PC-9 (cell line): ENCODE results near the gene DPEP1. TPM values are rescaled to one million over a fixed set of nuclear protein-coding genes. Genes with fewer than 3 reads are reported as not detected.

ENCODE experiments used
- BruUV-seq: library from RNA; stranded (reverse); fragments of 400-500 nt; replicated peaks from 2 replicates; lab custom pipeline; 2021; lab: Mats Ljungman, UMichigan
- CTCF ChIA-PET: fragments of 300-600 bp; sonication (Branson Sonifier 250); formaldehyde crosslinking; loops from one replicate; lab custom pipeline; 2022; ENCODE audit warnings: antibody characterized with exemption; lab: Charles Lee
- POLR2A ChIA-PET: fragments of 300-600 bp; sonication (Branson Sonifier 250); formaldehyde crosslinking; loops from one replicate; lab custom pipeline; 2022; ENCODE audit warnings: antibody characterized with exemption; ENCODE audit not compliant: unreplicated experiment; lab: Charles Lee
- DNase-seq, 2 experiments: peaks; one replicate each; pipeline versions ENCODE4 v3.0.0 to v3.0.0-alpha.2; 2015 to 2022; ENCODE audit warnings: mixed read lengths in 1 of 2
- H2AFZ ChIP-seq: fragments of 200-600 bp; sonication (generic); 2 replicates; pipeline ENCODE4 v1.8.1; 2017; ENCODE audit warnings: antibody characterized with exemption
- H3F3A ChIP-seq: fragments of 200-600 bp; sonication (generic); 2 replicates; pipeline ENCODE4 v1.8.1; 2017; ENCODE audit warnings: antibody characterized with exemption, mild to moderate bottlenecking, low read depth; ENCODE audit not compliant: insufficient read depth
- H3K27ac ChIP-seq: fragments of 200-600 bp; sonication (generic); 2 replicates; pipeline ENCODE4 v1.6.1; 2016; ENCODE audit warnings: mixed run types
- H3K27me3 ChIP-seq: fragments of 200-600 bp; sonication (generic); 2 replicates; pipeline ENCODE4 v1.6.1; 2016; ENCODE audit warnings: low read depth, mixed run types; ENCODE audit not compliant: insufficient read depth
- H3K36me3 ChIP-seq: fragments of 200-600 bp; sonication (generic); 2 replicates; pipeline ENCODE4 v1.6.1; 2016; ENCODE audit warnings: low read depth, mixed run types
- H3K4me1 ChIP-seq: fragments of 200-600 bp; sonication (generic); replicated peaks from 2 replicates; pipeline ENCODE4 v1.6.1; 2016; ENCODE audit warnings: mixed run types; ENCODE audit not compliant: insufficient read depth
- H3K4me2 ChIP-seq: fragments of 200-600 bp; sonication (generic); 2 replicates; pipeline ENCODE4 v1.6.1; 2017; ENCODE audit warnings: mixed run types
- H3K4me3 ChIP-seq: fragments of 200-600 bp; sonication (generic); 2 replicates; pipeline ENCODE4 v1.6.1; 2016; ENCODE audit warnings: mixed run types
- H3K79me2 ChIP-seq: fragments of 200-600 bp; sonication (generic); 2 replicates; pipeline ENCODE4 v1.6.1; 2017; ENCODE audit warnings: low read depth, mixed run types
- H3K9me2 ChIP-seq: fragments of 200-600 bp; sonication (generic); 2 replicates; pipeline ENCODE4 v1.8.1; 2017; ENCODE audit warnings: mild to moderate bottlenecking; ENCODE audit not compliant: insufficient read depth
- H3K9me3 ChIP-seq: fragments of 200-600 bp; sonication (generic); 2 replicates; pipeline ENCODE4 v1.8.1; 2016; ENCODE audit warnings: low read depth; ENCODE audit not compliant: insufficient read depth
- H4K20me1 ChIP-seq: fragments of 200-600 bp; sonication (generic); 2 replicates; pipeline ENCODE4 v1.8.1; 2017; ENCODE audit not compliant: insufficient read depth
- EZH2 ChIP-seq: fragments of 200-600 bp; sonication (generic); IDR thresholded peaks from 2 replicates; pipeline ENCODE4 v1.8.0; 2017; ENCODE audit warnings: antibody characterized with exemption, low read depth
- intact Hi-C: fragments of 100-400 bp; cut with micrococcal nuclease; formaldehyde crosslinking; loops from one replicate; pipeline ENCODE4 v1.10.0; 2022; ENCODE audit not compliant: unreplicated experiment
- total RNA-seq: library from RNA; stranded (reverse); gene quantifications from 2 replicates; pipeline ENCODE4 v1.2.3, GENCODE V29; 2021
- TF ChIP-seq, protein P1 (sequence below): fragments of 200-600 bp; sonication (generic); conservative IDR thresholded peaks from 2 replicates; pipeline ENCODE4 v1.6.1; 2017; ENCODE audit warnings: mixed run types, antibody characterized with exemption, mild to moderate bottlenecking, moderate library complexity

DPEP1 gene
- total RNA-seq, 1 experiment from 2014 or later: not detected

DNA sequence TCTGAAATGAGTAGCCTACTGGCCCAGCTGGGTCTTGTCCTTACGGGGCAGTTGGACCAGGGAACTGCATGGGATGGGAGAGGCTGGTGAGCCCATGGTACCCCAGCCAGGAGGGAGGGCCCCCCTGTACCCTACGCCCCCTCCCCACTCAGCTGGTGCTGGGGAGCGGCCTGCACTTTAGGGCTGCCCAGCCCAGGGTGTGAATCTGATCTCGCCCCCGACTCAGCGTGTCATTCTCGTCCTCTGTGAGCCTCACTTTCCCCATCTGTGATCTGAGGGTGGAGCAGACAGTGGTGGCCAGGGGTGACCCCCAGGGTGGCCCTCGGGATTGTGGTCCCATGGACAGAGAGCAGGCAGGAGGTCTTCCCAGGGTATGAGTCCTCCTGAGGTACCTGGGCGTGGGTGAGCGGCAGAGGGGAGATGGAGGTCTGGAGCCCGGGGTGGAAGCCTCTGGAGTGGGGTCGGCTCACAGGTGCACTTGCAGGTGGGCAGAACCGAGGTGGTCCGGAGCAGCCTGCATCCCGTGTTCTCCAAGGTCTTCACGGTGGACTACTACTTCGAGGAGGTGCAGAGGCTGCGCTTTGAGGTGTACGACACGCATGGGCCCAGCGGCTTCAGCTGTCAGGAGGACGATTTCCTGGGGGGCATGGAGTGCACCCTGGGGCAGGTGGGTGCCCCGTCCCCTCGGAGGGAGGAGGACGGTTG, 36.2 kb upstream of the DPEP1 start:
- ChIA-PET CTCF (no interaction called here), POLR2A (no interaction called here)
- no peaks in the 10 kb centered on the region for H3K27me3 ChIP-seq
- H2AFZ ChIP-seq: no peak overlapping the region
- H4K20me1 ChIP-seq: no peaks in the 10 kb centered on the region
- H3K36me3 ChIP-seq: peaks cover 6% of the 10 kb centered on the region; the same call in 1 of the 2 replicates
- intact Hi-C loops: no loop called here
- H3K9me2 ChIP-seq: no peaks in the 10 kb centered on the region
- peaks cover 43% of the 10 kb centered on the region for H3F3A ChIP-seq
- H3K27ac ChIP-seq: no peak overlapping the region
- no peak overlapping the region for H3K4me3 ChIP-seq
- peak in 1 of 2 experiments; percentile 17 for DNase-seq
- TF ChIP-seq, protein P1, sequence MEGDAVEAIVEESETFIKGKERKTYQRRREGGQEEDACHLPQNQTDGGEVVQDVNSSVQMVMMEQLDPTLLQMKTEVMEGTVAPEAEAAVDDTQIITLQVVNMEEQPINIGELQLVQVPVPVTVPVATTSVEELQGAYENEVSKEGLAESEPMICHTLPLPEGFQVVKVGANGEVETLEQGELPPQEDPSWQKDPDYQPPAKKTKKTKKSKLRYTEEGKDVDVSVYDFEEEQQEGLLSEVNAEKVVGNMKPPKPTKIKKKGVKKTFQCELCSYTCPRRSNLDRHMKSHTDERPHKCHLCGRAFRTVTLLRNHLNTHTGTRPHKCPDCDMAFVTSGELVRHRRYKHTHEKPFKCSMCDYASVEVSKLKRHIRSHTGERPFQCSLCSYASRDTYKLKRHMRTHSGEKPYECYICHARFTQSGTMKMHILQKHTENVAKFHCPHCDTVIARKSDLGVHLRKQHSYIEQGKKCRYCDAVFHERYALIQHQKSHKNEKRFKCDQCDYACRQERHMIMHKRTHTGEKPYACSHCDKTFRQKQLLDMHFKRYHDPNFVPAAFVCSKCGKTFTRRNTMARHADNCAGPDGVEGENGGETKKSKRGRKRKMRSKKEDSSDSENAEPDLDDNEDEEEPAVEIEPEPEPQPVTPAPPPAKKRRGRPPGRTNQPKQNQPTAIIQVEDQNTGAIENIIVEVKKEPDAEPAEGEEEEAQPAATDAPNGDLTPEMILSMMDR: no peak
- TF ChIP-seq EZH2: no peak
- peak overlapping the region; percentile 89; the same call in 1 of the 2 replicates for H3K4me2 ChIP-seq
- H3K9me3 ChIP-seq: no peaks in the 10 kb centered on the region
- peaks cover 9% of the 10 kb centered on the region; the same call in 1 of the 2 replicates for H3K79me2 ChIP-seq
- peaks cover 21% of the 10 kb centered on the region for H3K4me1 ChIP-seq
- BruUV-seq: no TSS peak

DNA sequence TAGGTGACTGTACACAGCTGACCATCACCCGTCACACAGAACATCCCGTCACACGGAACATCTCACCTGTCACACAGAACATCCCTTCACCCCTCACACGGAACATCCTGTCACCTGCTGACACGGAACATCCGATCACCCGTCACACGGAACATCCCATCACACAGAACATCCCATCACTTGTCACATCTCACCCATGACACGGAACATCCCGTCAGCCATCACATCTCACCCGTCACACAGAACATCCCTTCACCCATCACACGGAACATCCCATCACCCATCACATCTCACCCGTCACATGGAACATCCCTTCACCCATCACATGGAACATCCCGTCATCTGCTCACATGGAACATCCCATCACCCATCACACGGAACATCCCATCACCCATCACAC, 34.1 kb upstream of the DPEP1 start:
- TF ChIP-seq, protein P1: no peak
- no peak for TF ChIP-seq EZH2
- H3K27ac ChIP-seq: no peak overlapping the region
- no peaks in the 10 kb centered on the region for H3K27me3 ChIP-seq
- H3K9me3 ChIP-seq: no peaks in the 10 kb centered on the region
- BruUV-seq: no TSS peak
- H3K4me2 ChIP-seq: no peak overlapping the region
- H4K20me1 ChIP-seq: no peaks in the 10 kb centered on the region
- no peaks in the 10 kb centered on the region for H3K9me2 ChIP-seq
- ChIA-PET POLR2A (no interaction called here), CTCF (no interaction called here)
- intact Hi-C loops: no loop called here
- H3K4me1 ChIP-seq: peaks cover 29% of the 10 kb centered on the region
- H3F3A ChIP-seq: peaks cover 44% of the 10 kb centered on the region
- peaks cover 6% of the 10 kb centered on the region; the same call in 1 of the 2 replicates for H3K36me3 ChIP-seq
- H3K79me2 ChIP-seq: peaks cover 9% of the 10 kb centered on the region; the same call in 1 of the 2 replicates
- no peak overlapping the region for H2AFZ ChIP-seq
- H3K4me3 ChIP-seq: no peak overlapping the region
- DNase-seq: peak in 1 of 2 experiments; percentile 6

DNA sequence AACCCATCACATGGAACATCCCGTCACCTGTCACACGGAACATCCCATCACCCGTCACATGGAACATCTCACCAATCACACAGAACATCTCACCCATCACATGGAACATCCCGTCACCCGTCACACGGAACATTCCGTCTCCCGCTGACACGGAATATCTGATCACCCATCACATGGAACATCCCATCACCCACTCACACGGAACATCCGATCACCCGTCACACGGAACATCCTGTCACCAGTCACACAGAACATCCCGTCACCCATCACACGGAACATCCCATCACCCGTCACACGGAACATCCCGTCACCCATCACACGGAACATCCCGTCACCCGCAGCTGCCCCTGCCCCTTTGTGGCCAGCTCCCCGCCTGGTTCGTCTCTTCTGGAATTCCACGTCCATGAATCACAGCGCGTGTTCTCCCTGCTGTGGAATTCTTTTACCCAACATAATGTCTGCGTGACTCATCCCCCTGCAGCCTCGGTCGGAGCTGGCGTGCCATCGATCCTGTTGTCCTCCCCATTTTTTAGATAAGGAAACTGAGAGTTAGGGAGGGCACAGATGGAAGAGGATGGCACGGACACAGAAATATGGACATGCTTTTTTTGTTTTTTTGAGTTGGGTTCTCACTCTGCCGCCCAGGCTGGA, 32.3 kb upstream of the DPEP1 start:
- Histone ChIP-seq H3F3A (peaks cover 44% of the 10 kb centered on the region), H3K27ac (peak overlapping the region; percentile 61), H3K9me3 (no peaks in the 10 kb centered on the region), H3K36me3 (peaks cover 6% of the 10 kb centered on the region; the same call in 1 of the 2 replicates), H3K4me2 (peak overlapping the region; percentile 47), H3K9me2 (no peaks in the 10 kb centered on the region), H2AFZ (no peak overlapping the region), H3K4me3 (no peak overlapping the region), H3K79me2 (peaks cover 5% of the 10 kb centered on the region; the same call in 1 of the 2 replicates), H3K4me1 (peaks cover 28% of the 10 kb centered on the region), H4K20me1 (no peaks in the 10 kb centered on the region), H3K27me3 (no peaks in the 10 kb centered on the region)
- ChIA-PET POLR2A (interaction anchor here (0.5 to 0.8 kb wide), 2 partner anchors 119 to 252 kb away, joined by 5 to 12 read pairs; no protein-coding TSS in a partner anchor), CTCF (interaction anchor here (0.6 to 1.0 kb wide), 2 partner anchors 18 to 22 kb away, joined by 4 read pairs; no protein-coding TSS in a partner anchor)
- intact Hi-C loops: no loop called here
- TF ChIP-seq EZH2: no peak
- TF ChIP-seq, protein P1: no peak
- peak; percentile 78 to 87 for DNase-seq
- BruUV-seq: no TSS peak
